ENCODE results near the gene SLC24A3. TPM values are rescaled to one million over a fixed set of nuclear protein-coding genes. Genes with fewer than 3 reads are reported as not detected.

SLC24A3 gene
- total and polyA plus RNA-seq, 2 experiments from 2014 or later, result 0.81 to 2.5 TPM

- no peak overlapping the region for H3K4me2 ChIP-seq
- Mint-ChIP-seq H3K4me3 (no peak overlapping the region), H3K27me3 (ENCODE audit: insufficient read depth, low read depth, poor library complexity) (no peaks in the 10 kb centered on the region), H3K27ac (no peak overlapping the region), H3K4me1 (no peaks in the 10 kb centered on the region), H3K9me3 (peaks cover 12% of the 10 kb centered on the region; the same call in 2 of the 3 replicates), H3K36me3 (ENCODE audit: low read depth) (peaks cover 7% of the 10 kb centered on the region; the same call in 2 of the 3 replicates)
- no peaks in the 10 kb centered on the region for H3K79me2 ChIP-seq (replicated peaks; ENCODE audit: insufficient read depth)
- no peak overlapping the region for H3K4me3 ChIP-seq
- no peak for ATAC-seq
- no peaks in the 10 kb centered on the region for H3K27me3 ChIP-seq (ENCODE audit: insufficient read depth)
- DNase-seq (ENCODE audit: low spot score), result no peak
- peaks cover 10% of the 10 kb centered on the region; the same call in 1 of the 2 replicates for H3K9me2 ChIP-seq (ENCODE audit: insufficient read depth)
- no peaks in the 10 kb centered on the region for H3K36me3 ChIP-seq (ENCODE audit: insufficient read depth)
- no peak overlapping the region for H3K27ac ChIP-seq (ENCODE audit: low read depth)
- H3K4me1 ChIP-seq (ENCODE audit: insufficient read depth), result no peaks in the 10 kb centered on the region
- no peaks in the 10 kb centered on the region for H3F3A ChIP-seq (replicated peaks; ENCODE audit: low read depth)
- TF ChIP-seq JUNB (IDR thresholded peaks at IDR 0.05; ENCODE audit: unreplicated experiment) (no peak), STAT1 (IDR thresholded peaks at IDR 0.05; ENCODE audit: unreplicated experiment) (no peak), CTCF (conservative IDR thresholded peaks at IDR 0.05; ENCODE audit: low read depth in 2 of 2) (no peak), CREB1 (CRISPR knock-in tag; IDR thresholded peaks at IDR 0.05; ENCODE audit: low read depth) (no peak), REST (IDR thresholded peaks at IDR 0.05; ENCODE audit: unreplicated experiment) (no peak), NANOG (IDR thresholded peaks at IDR 0.05; ENCODE audit: borderline replicate concordance) (no peak), EZH2phosphoT487 (IDR thresholded peaks at IDR 0.05; ENCODE audit: unreplicated experiment) (no peak), POLR2AphosphoS5 (IDR thresholded peaks at IDR 0.05; ENCODE audit: low read depth) (no peak), ZNF331 (CRISPR knock-in tag; IDR thresholded peaks at IDR 0.05; ENCODE audit: low read depth) (no peak), ZNF114 (CRISPR knock-in tag; IDR thresholded peaks at IDR 0.05) (no peak), EZH2 (IDR thresholded peaks at IDR 0.05; ENCODE audit: low read depth, unreplicated experiment) (no peak), ETS1 (IDR thresholded peaks at IDR 0.05) (no peak)
- TF ChIP-seq, protein P1, sequence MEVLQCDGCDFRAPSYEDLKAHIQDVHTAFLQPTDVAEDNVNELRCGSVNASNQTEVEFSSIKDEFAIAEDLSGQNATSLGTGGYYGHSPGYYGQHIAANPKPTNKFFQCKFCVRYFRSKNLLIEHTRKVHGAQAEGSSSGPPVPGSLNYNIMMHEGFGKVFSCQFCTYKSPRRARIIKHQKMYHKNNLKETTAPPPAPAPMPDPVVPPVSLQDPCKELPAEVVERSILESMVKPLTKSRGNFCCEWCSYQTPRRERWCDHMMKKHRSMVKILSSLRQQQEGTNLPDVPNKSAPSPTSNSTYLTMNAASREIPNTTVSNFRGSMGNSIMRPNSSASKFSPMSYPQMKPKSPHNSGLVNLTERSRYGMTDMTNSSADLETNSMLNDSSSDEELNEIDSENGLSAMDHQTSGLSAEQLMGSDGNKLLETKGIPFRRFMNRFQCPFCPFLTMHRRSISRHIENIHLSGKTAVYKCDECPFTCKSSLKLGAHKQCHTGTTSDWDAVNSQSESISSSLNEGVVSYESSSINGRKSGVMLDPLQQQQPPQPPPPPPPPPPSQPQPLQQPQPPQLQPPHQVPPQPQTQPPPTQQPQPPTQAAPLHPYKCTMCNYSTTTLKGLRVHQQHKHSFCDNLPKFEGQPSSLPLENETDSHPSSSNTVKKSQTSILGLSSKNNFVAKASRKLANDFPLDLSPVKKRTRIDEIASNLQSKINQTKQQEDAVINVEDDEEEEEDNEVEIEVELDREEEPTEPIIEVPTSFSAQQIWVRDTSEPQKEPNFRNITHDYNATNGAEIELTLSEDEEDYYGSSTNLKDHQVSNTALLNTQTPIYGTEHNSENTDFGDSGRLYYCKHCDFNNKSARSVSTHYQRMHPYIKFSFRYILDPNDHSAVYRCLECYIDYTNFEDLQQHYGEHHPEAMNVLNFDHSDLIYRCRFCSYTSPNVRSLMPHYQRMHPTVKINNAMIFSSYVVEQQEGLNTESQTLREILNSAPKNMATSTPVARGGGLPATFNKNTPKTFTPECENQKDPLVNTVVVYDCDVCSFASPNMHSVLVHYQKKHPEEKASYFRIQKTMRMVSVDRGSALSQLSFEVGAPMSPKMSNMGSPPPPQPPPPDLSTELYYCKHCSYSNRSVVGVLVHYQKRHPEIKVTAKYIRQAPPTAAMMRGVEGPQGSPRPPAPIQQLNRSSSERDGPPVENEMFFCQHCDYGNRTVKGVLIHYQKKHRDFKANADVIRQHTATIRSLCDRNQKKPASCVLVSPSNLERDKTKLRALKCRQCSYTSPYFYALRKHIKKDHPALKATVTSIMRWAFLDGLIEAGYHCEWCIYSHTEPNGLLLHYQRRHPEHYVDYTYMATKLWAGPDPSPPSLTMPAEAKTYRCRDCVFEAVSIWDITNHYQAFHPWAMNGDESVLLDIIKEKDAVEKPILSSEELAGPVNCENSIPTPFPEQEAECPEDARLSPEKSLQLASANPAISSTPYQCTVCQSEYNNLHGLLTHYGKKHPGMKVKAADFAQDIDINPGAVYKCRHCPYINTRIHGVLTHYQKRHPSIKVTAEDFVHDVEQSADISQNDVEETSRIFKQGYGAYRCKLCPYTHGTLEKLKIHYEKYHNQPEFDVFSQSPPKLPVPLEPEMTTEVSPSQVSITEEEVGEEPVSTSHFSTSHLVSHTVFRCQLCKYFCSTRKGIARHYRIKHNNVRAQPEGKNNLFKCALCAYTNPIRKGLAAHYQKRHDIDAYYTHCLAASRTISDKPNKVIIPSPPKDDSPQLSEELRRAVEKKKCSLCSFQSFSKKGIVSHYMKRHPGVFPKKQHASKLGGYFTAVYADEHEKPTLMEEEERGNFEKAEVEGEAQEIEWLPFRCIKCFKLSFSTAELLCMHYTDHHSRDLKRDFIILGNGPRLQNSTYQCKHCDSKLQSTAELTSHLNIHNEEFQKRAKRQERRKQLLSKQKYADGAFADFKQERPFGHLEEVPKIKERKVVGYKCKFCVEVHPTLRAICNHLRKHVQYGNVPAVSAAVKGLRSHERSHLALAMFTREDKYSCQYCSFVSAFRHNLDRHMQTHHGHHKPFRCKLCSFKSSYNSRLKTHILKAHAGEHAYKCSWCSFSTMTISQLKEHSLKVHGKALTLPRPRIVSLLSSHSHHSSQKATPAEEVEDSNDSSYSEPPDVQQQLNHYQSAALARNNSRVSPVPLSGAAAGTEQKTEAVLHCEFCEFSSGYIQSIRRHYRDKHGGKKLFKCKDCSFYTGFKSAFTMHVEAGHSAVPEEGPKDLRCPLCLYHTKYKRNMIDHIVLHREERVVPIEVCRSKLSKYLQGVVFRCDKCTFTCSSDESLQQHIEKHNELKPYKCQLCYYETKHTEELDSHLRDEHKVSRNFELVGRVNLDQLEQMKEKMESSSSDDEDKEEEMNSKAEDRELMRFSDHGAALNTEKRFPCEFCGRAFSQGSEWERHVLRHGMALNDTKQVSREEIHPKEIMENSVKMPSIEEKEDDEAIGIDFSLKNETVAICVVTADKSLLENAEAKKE (CRISPR knock-in tag; IDR thresholded peaks at IDR 0.05), result no peak
- no peaks in the 10 kb centered on the region for H4K20me1 ChIP-seq (replicated peaks; ENCODE audit: insufficient read depth)
- H2AFZ ChIP-seq, result no peak overlapping the region
These were observed 319.0 kb downstream of the SLC24A3 start for GRCh38 chr20:19531446-19531845.
